Loucy (cell line): Measurements from ENCODE around the gene GDF2.

Experiments
- EZH2phosphoT487 ChIP-seq: fragments of 200-600 bp; IDR thresholded peaks from 2 replicates; pipeline ENCODE4 v1.6.1; 2018; ENCODE audit warnings: antibody characterized with exemption, mild to moderate bottlenecking, moderate library complexity, borderline replicate concordance
- TF ChIP-seq, protein P1 (sequence below): fragments of 200-600 bp; sonication (generic); conservative IDR thresholded peaks from 2 replicates; pipeline ENCODE4 v1.5.1; 2014; ENCODE audit warnings: mild to moderate bottlenecking, antibody characterized with exemption, low read length

DNA sequence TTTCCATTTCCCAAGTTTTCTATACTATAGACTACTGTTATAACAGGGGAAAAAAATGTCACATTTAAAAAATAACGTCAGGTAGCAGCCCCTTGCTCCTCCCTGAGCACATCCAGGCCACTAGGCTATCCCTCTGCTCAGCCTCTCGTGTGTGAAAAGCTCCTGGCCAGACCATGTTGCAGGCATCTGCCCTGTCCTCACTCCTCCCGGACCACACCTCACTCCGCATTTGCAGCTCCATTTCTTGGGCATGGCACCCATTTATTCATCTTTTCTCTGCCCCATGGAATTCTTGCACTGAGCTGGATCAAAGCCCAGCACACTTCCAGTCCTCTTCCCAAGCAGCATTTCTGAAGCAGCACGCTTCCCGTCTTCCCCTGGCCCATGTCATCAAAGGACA lies 1.4 kb upstream of the GDF2 start:
- no peak for TF ChIP-seq EZH2phosphoT487
- TF ChIP-seq, protein P1, sequence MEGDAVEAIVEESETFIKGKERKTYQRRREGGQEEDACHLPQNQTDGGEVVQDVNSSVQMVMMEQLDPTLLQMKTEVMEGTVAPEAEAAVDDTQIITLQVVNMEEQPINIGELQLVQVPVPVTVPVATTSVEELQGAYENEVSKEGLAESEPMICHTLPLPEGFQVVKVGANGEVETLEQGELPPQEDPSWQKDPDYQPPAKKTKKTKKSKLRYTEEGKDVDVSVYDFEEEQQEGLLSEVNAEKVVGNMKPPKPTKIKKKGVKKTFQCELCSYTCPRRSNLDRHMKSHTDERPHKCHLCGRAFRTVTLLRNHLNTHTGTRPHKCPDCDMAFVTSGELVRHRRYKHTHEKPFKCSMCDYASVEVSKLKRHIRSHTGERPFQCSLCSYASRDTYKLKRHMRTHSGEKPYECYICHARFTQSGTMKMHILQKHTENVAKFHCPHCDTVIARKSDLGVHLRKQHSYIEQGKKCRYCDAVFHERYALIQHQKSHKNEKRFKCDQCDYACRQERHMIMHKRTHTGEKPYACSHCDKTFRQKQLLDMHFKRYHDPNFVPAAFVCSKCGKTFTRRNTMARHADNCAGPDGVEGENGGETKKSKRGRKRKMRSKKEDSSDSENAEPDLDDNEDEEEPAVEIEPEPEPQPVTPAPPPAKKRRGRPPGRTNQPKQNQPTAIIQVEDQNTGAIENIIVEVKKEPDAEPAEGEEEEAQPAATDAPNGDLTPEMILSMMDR: no peak
